IMR-90 (cell line): ENCODE measurements around the gene MTA1. TPM values are rescaled to one million over a fixed set of nuclear protein-coding genes. Genes with fewer than 3 reads are reported as not detected.

Source experiments
- ATAC-seq: fragments of 200-7000 bp; cut with Tn5 transposase; 2 replicates; pipeline ENCODE4 v1.9.1; 2020; ENCODE audit warnings: low read depth, mild to moderate bottlenecking, moderate library complexity
- BruUV-seq: library from RNA; stranded (reverse); fragments of 400-500 nt; replicated peaks from 2 replicates; lab custom pipeline; 2021; lab: Mats Ljungman, UMichigan
- CTCF ChIA-PET: fragments of 300-600 bp; formaldehyde crosslinking; extraction: SDS; loops from one replicate; lab custom pipeline; 2021; ENCODE audit warnings: antibody characterized with exemption; lab: Yijun Ruan, JAX
- POLR2A ChIA-PET: fragments of 300-600 bp; sonication (Branson Sonifier 250); formaldehyde crosslinking; loops from one replicate; lab custom pipeline; 2022; ENCODE audit warnings: antibody characterized with exemption; ENCODE audit not compliant: unreplicated experiment; lab: Charles Lee
- DNase-seq: peaks from one replicate; pipeline ENCODE4 v3.0.0; 2013
- H2AFZ ChIP-seq: replicated peaks from 2 replicates; pipeline ENCODE3; 2013; ENCODE audit warnings: low read length, mild to moderate bottlenecking; ENCODE audit not compliant: poor library complexity
- H2AK5ac ChIP-seq: 2 replicates; pipeline ENCODE4 v1.6.1; 2013; ENCODE audit warnings: low read depth, low read length, inconsistent platforms
- H2AK9ac ChIP-seq: replicated peaks from 2 replicates; pipeline ENCODE3; 2013; ENCODE audit warnings: mild to moderate bottlenecking, low read depth, low read length, moderate library complexity; ENCODE audit not compliant: poor library complexity
- H2BK120ac ChIP-seq: 2 replicates; pipeline ENCODE4 v1.6.1; 2013; ENCODE audit warnings: low read depth, low read length, inconsistent platforms
- H2BK15ac ChIP-seq: 3 replicates; pipeline ENCODE4 v1.6.1; 2013; ENCODE audit warnings: low read depth, low read length, inconsistent platforms
- H2BK20ac ChIP-seq: 2 replicates; pipeline ENCODE4 v1.6.1; 2013; ENCODE audit warnings: low read depth, mild to moderate bottlenecking, inconsistent platforms, low read length, moderate library complexity
- H2BK5ac ChIP-seq: 2 replicates; pipeline ENCODE4 v1.6.1; 2013; ENCODE audit warnings: mild to moderate bottlenecking, low read depth, low read length, inconsistent platforms; ENCODE audit not compliant: poor library complexity, severe bottlenecking
- H3K14ac ChIP-seq: replicated peaks from 2 replicates; pipeline ENCODE4 v1.6.1; 2013; ENCODE audit warnings: low read depth, low read length, inconsistent platforms
- H3K18ac ChIP-seq: 2 replicates; pipeline ENCODE4 v1.6.1; 2013; ENCODE audit warnings: low read depth, low read length, control low read depth
- H3K23ac ChIP-seq: 2 replicates; pipeline ENCODE4 v1.6.1; 2013; ENCODE audit warnings: low read depth, low read length, inconsistent platforms
- H3K27ac ChIP-seq: 2 replicates; pipeline ENCODE4 v1.5.1; 2013; ENCODE audit warnings: mild to moderate bottlenecking, control low read depth, low read length; ENCODE audit not compliant: insufficient read depth
- H3K27me3 ChIP-seq: 2 replicates; pipeline ENCODE4 v1.6.1; 2013; ENCODE audit warnings: low read length; ENCODE audit not compliant: control insufficient read depth, insufficient read depth
- H3K36me3 ChIP-seq: 2 replicates; pipeline ENCODE4 v1.6.1; 2013; ENCODE audit warnings: low read length, mixed read lengths; ENCODE audit not compliant: control insufficient read depth, insufficient read depth
- H3K4ac ChIP-seq: 2 replicates; pipeline ENCODE4 v1.6.1; 2013; ENCODE audit warnings: low read depth, low read length, inconsistent platforms
- H3K4me1 ChIP-seq: 2 replicates; pipeline ENCODE4 v1.6.1; 2013; ENCODE audit warnings: low read length, mixed read lengths; ENCODE audit not compliant: control insufficient read depth, insufficient read depth
- H3K4me2 ChIP-seq: 2 replicates; pipeline ENCODE4 v1.6.1; 2013; ENCODE audit warnings: low read depth, mild to moderate bottlenecking, control low read depth, low read length, moderate library complexity
- H3K4me3 ChIP-seq: 2 replicates; pipeline ENCODE4 v1.5.1; 2013; ENCODE audit warnings: low read depth, mild to moderate bottlenecking, control low read depth, low read length, moderate library complexity; ENCODE audit not compliant: insufficient read depth
- H3K56ac ChIP-seq: 2 replicates; pipeline ENCODE4 v1.6.1; 2013; ENCODE audit warnings: low read length, inconsistent platforms; ENCODE audit not compliant: insufficient read depth; ENCODE audit errors: extremely low read depth
- H3K79me1 ChIP-seq, 2 experiments: 2 replicates each; pipeline ENCODE4 v1.6.1; 2013; ENCODE audit warnings: low read length in 2 of 2, inconsistent platforms in 1 of 2, low read depth in 1 of 2
- H3K9ac ChIP-seq: 2 replicates; pipeline ENCODE4 v1.6.1; 2013; ENCODE audit warnings: low read depth, low read length, control low read depth
- H3K9me1 ChIP-seq: 2 replicates; pipeline ENCODE4 v1.6.1; 2013; ENCODE audit warnings: low read length, inconsistent platforms; ENCODE audit not compliant: insufficient read depth
- H3K9me3 ChIP-seq: 2 replicates; pipeline ENCODE4 v1.6.1; 2013; ENCODE audit warnings: low read length; ENCODE audit not compliant: control insufficient read depth, insufficient read depth
- H4K20me1 ChIP-seq: 2 replicates; pipeline ENCODE4 v1.6.1; 2013; ENCODE audit warnings: low read length, inconsistent platforms; ENCODE audit not compliant: insufficient read depth
- H4K5ac ChIP-seq: 2 replicates; pipeline ENCODE4 v1.6.1; 2013; ENCODE audit warnings: mild to moderate bottlenecking, low read depth, low read length, control low read depth
- H4K8ac ChIP-seq, 2 experiments: 2 replicates each; pipeline ENCODE4 v1.6.1; 2013; ENCODE audit warnings: low read depth in 2 of 2, low read length in 2 of 2, control low read depth in 1 of 2, inconsistent platforms in 1 of 2
- H4K91ac ChIP-seq: 2 replicates; pipeline ENCODE4 v1.6.1; 2013; ENCODE audit warnings: low read depth, low read length, inconsistent platforms; ENCODE audit not compliant: insufficient read depth
- BHLHE40 ChIP-seq: fragments of 150-350 bp; IDR thresholded peaks from 2 replicates; pipeline ENCODE4 v1.6.1; 2016; ENCODE audit warnings: mild to moderate bottlenecking, low read depth, low read length
- MAFK ChIP-seq: IDR thresholded peaks from 2 replicates; pipeline ENCODE4 v1.6.1; 2012; ENCODE audit warnings: low read depth, low read length, improper control_type of control experiment
- NFE2L2 ChIP-seq: fragments of 150-350 bp; IDR thresholded peaks from 2 replicates; pipeline ENCODE4 v1.6.1; 2016; ENCODE audit warnings: low read depth, mild to moderate bottlenecking, low read length
- RCOR1 ChIP-seq: IDR thresholded peaks from 2 replicates; pipeline ENCODE4 v1.6.1; 2012; ENCODE audit warnings: mild to moderate bottlenecking, low read length, improper control_type of control experiment; ENCODE audit not compliant: insufficient replicate concordance
- WGBS, 2 experiments: methylation state at CpG; one replicate each; pipeline versions ENCODE4 v1.1.5 to v1.1.7; 2013; ENCODE audit warnings: missing lambda C conversion rate in 2 of 2; ENCODE audit not compliant: insufficient read length in 1 of 2; ENCODE audit errors: extremely low coverage in 2 of 2; 5-methylcytosine and 5-hydroxymethylcytosine counted together
- dilution Hi-C: fragments of 300-500 bp; cut with HindIII; formaldehyde crosslinking; loops from one replicate; pipeline ENCODE4 v1.14.3; 2018; ENCODE audit warnings: low sequenced_read_pairs; ENCODE audit not compliant: unreplicated experiment
- in situ Hi-C: fragments of 300-500 bp; cut with MboI; formaldehyde crosslinking; loops from 3 replicates; pipeline ENCODE4 v1.14.3; 2019; ENCODE audit warnings: low sequenced_read_pairs, inconsistent platforms, mixed read lengths
- intact Hi-C: fragments of 100-400 bp; cut with micrococcal nuclease; formaldehyde crosslinking; loops from 2 replicates; pipeline ENCODE4 v1.10.0; 2022
- polyA plus RNA-seq, 3 experiments: library from polyadenylated mRNA; depleted of rRNA; stranded (reverse); fragments of >200 nt; gene quantifications; 2 replicates each; pipeline ENCODE4 v1.2.3, GENCODE V29; 2012; ENCODE audit warnings: low replicate concordance in 1 of 3
- total RNA-seq: library from RNA; depleted of rRNA; stranded (reverse); fragments of >200 nt; gene quantifications from 2 replicates; pipeline ENCODE4 v1.2.3, GENCODE V29; 2012
- TF ChIP-seq, protein P1 (sequence below): fragments of 150-350 bp; IDR thresholded peaks from 2 replicates; pipeline ENCODE4 v1.6.1; 2016; ENCODE audit warnings: low read depth, mild to moderate bottlenecking, low read length, moderate library complexity, borderline replicate concordance

The MTA1 gene
- total and polyA plus RNA-seq, 2 of the 4 experiments (the other 2 are of a cell fraction): 21.5 to 61.6 TPM

DNA sequence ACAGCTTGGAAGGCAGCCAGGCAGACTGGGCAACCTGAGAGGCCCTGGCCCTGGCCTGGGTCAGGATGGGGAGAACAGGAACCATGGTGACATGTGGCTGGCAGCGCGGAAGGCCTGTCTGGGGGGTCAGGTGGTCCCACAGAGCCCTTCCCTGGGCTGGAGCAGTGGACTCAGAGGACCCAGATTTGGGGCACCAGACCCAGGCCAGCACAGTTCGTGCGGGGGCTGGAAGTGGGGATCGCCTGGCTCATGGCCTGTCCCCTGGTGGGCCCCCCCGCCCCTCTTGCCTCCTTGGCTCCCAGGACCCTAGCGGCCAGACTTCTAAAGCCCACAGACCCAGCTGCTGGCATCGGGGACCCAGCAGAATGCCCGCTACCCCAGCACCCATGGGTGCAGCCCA is 21.4 kb downstream of the MTA1 start:
- ATAC-seq (no peak), DNase-seq (no peak)
- Histone ChIP-seq H3K23ac (no peak overlapping the region), H3K27ac (no peak overlapping the region), H2BK20ac (no peak overlapping the region), H3K18ac (no peak overlapping the region), H3K56ac (no peak overlapping the region), H3K79me1 (peaks cover 12 to 59% of the 10 kb centered on the region in 2 experiments), H3K4ac (no peak overlapping the region), H3K14ac (no peak overlapping the region), H3K9ac (no peak overlapping the region), H3K4me3 (no peak overlapping the region), H3K9me3 (no peaks in the 10 kb centered on the region), H4K20me1 (peaks cover 60% of the 10 kb centered on the region), H2AFZ (no peak overlapping the region), H3K9me1 (no peaks in the 10 kb centered on the region), H2BK5ac (no peak overlapping the region), H2BK120ac (no peak overlapping the region), H3K36me3 (peaks cover 18% of the 10 kb centered on the region), H3K27me3 (no peaks in the 10 kb centered on the region), H3K4me1 (no peaks in the 10 kb centered on the region), H2BK15ac (no peak overlapping the region), H3K4me2 (no peak overlapping the region), H4K91ac (no peak overlapping the region), H4K8ac (no peak overlapping the region), H4K5ac (no peak overlapping the region), H2AK9ac (no peak overlapping the region), H2AK5ac (no peak overlapping the region)
- ChIA-PET CTCF (no interaction called here), POLR2A (interaction anchor here (0.6 kb wide), 1 partner anchor 12 kb away, joined by 15 read pairs; no protein-coding TSS in a partner anchor)
- in situ Hi-C loops: no loop called here
- intact Hi-C loops: no loop called here
- no peak for TF ChIP-seq RCOR1
- no peak for TF ChIP-seq MAFK
- TF ChIP-seq BHLHE40: no peak
- TF ChIP-seq, protein P1, sequence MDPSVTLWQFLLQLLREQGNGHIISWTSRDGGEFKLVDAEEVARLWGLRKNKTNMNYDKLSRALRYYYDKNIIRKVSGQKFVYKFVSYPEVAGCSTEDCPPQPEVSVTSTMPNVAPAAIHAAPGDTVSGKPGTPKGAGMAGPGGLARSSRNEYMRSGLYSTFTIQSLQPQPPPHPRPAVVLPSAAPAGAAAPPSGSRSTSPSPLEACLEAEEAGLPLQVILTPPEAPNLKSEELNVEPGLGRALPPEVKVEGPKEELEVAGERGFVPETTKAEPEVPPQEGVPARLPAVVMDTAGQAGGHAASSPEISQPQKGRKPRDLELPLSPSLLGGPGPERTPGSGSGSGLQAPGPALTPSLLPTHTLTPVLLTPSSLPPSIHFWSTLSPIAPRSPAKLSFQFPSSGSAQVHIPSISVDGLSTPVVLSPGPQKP: no peak
- no peak for TF ChIP-seq NFE2L2
- dilution Hi-C loops: no loop called here
- BruUV-seq: no TSS peak
- 88% methylated on average over 6 of the region's 9 CpGs; no CpG with 5 or more reads in 1 of the 2 experiments for WGBS, 2 experiments
